Spleen (tissue), 7 donors: Measurements from ENCODE around the gene ZNF609.

Source experiments
- CTCF ChIP-seq, 11 experiments: fragments of 200-600 bp in 7 of 11; fragments of 450-650 bp in 4 of 11; sonication (generic) in 4 of 11; IDR thresholded peaks in 8 of 11; conservative IDR thresholded peaks in 3 of 11; 1 replicate in 7 of 11; 2 replicates in 4 of 11; pipeline versions ENCODE4 v1.4.0 to v1.8.0; 2016 to 2021; ENCODE audit warnings: antibody characterized with exemption in 11 of 11, inconsistent platforms in 4 of 11, mild to moderate bottlenecking in 1 of 11
- POLR2A ChIP-seq, 3 donors: fragments of 450-650 bp; IDR thresholded peaks; one replicate each; pipeline ENCODE4 v1.5.1; 2017; ENCODE audit warnings: antibody characterized with exemption in 3 of 3, mild to moderate bottlenecking in 1 of 3
- donor health status: DM: no; HTN: no; CAD: no; lungs with moderate emphysema.
- donor health status: DM: no; HTN: no; CAD: no.
- donor health status: DM: no; HTN: no; CAD: no.

- no peak for TF ChIP-seq CTCF (IDR thresholded peaks at IDR 0.05 in 8 of 11, conservative IDR thresholded peaks at IDR 0.05 in 3 of 11)
- no peak for TF ChIP-seq POLR2A (IDR thresholded peaks at IDR 0.05)
These were observed 14.5 kb downstream of the ZNF609 start for GRCh38 chr15:64474846-64475245.
